A673 (cell line): Measurements from ENCODE around the gene FOXE3. TPM values are rescaled to one million over a fixed set of nuclear protein-coding genes. Genes with fewer than 3 reads are reported as not detected.
A peak's percentile ranks its signal among the peaks of the same experiment; 100 is the strongest.

ENCODE experiments used
- BruUV-seq: library from RNA; stranded (reverse); fragments of 400-500 nt; replicated peaks from 2 replicates; lab custom pipeline; 2021; lab: Mats Ljungman, UMichigan
- CTCF ChIA-PET: fragments of 300-600 bp; sonication (Branson Sonifier 250); formaldehyde crosslinking; loops from one replicate; lab custom pipeline; 2022; ENCODE audit warnings: antibody characterized with exemption; lab: Charles Lee
- POLR2A ChIA-PET: fragments of 300-600 bp; sonication (Branson Sonifier 250); formaldehyde crosslinking; loops from one replicate; lab custom pipeline; 2022; ENCODE audit warnings: antibody characterized with exemption; ENCODE audit not compliant: low non-redundant PET; lab: Charles Lee
- DNase-seq: peaks from one replicate; pipeline ENCODE4 v3.0.0-alpha.2; 2015; ENCODE audit warnings: low spot score
- H3K27ac ChIP-seq: fragments of 200-600 bp; sonication (generic); 2 replicates; pipeline ENCODE4 v1.5.1; 2016; ENCODE audit warnings: mixed run types, low read depth, mild to moderate bottlenecking, mixed read lengths, antibody characterized with exemption, low read length; ENCODE audit not compliant: poor library complexity, severe bottlenecking
- H3K27me3 ChIP-seq: fragments of 200-600 bp; sonication (generic); replicated peaks from 2 replicates; pipeline ENCODE4 v1.6.1; 2017; ENCODE audit warnings: mixed run types, low read depth, mild to moderate bottlenecking, mixed read lengths, antibody characterized with exemption, low read length; ENCODE audit not compliant: insufficient read depth, poor library complexity
- H3K36me3 ChIP-seq: fragments of 200-600 bp; sonication (generic); 2 replicates; pipeline ENCODE4 v1.6.1; 2016; ENCODE audit warnings: mixed run types, mild to moderate bottlenecking, mixed read lengths, antibody characterized with exemption, low read length; ENCODE audit not compliant: insufficient read depth, poor library complexity, severe bottlenecking
- H3K4me1 ChIP-seq: fragments of 200-600 bp; sonication (generic); 2 replicates; pipeline ENCODE4 v1.6.1; 2017; ENCODE audit warnings: mixed run types, mild to moderate bottlenecking, mixed read lengths, antibody characterized with exemption, low read length; ENCODE audit not compliant: insufficient read depth, poor library complexity, severe bottlenecking
- H3K4me3 ChIP-seq: fragments of 200-600 bp; sonication (generic); 2 replicates; pipeline ENCODE4 v1.5.1; 2016; ENCODE audit warnings: low read depth, mixed run types, mild to moderate bottlenecking, mixed read lengths, low read length; ENCODE audit not compliant: poor library complexity, severe bottlenecking
- H3K9me3 ChIP-seq: fragments of 200-600 bp; sonication (generic); 2 replicates; pipeline ENCODE4 v1.6.1; 2016; ENCODE audit warnings: mixed run types, low read depth, mild to moderate bottlenecking, mixed read lengths, antibody characterized with exemption, low read length; ENCODE audit not compliant: poor library complexity, severe bottlenecking
- CTCF ChIP-seq: fragments of 300-800, 200-600 bp; sonication (generic); conservative IDR thresholded peaks from 2 replicates; pipeline ENCODE4 v1.5.1; 2017; ENCODE audit warnings: low read depth, mild to moderate bottlenecking, antibody characterized with exemption, low read length, moderate library complexity, mixed read lengths
- EZH2 ChIP-seq: fragments of 200-600 bp; sonication (generic); IDR thresholded peaks from 2 replicates; pipeline ENCODE4 v1.6.1; 2017; ENCODE audit warnings: borderline replicate concordance, low read depth, mild to moderate bottlenecking, mixed read lengths, antibody characterized with exemption, low read length; ENCODE audit not compliant: poor library complexity, severe bottlenecking
- intact Hi-C: fragments of 100-400 bp; cut with micrococcal nuclease; formaldehyde crosslinking; loops from one replicate; pipeline ENCODE4 v1.10.0; 2022; ENCODE audit not compliant: unreplicated experiment
- total RNA-seq: library from RNA; stranded (reverse); gene quantifications from 2 replicates; pipeline ENCODE4 v1.2.3, GENCODE V29; 2021

Gene FOXE3
- total RNA-seq, 1 experiment from 2014 or later, result not detected

- Histone ChIP-seq H3K4me3 (no peak overlapping the region), H3K36me3 (no peaks in the 10 kb centered on the region), H3K9me3 (no peaks in the 10 kb centered on the region), H3K27ac (no peak overlapping the region), H3K27me3 (no peaks in the 10 kb centered on the region), H3K4me1 (no peaks in the 10 kb centered on the region)
- no TSS peak for BruUV-seq
- intact Hi-C loops, result loop anchor here (5.0 kb wide), 1 partner anchor 36 kb away; no protein-coding TSS in a partner anchor
- no peak for TF ChIP-seq EZH2
- no peak for TF ChIP-seq CTCF
- CTCF ChIA-PET, result no interaction called here
- POLR2A ChIA-PET, result no interaction called here
- no peak for DNase-seq
These were observed 29.8 kb upstream of the FOXE3 start for GRCh38 chr1:47386268-47386667.

- BruUV-seq, result no TSS peak
- intact Hi-C loops, result loop anchor here (1.0 to 5.0 kb wide), 3 partner anchors 34 to 338 kb away; no protein-coding TSS in a partner anchor
- H3K9me3 ChIP-seq, result no peaks in the 10 kb centered on the region
- POLR2A ChIA-PET, result no interaction called here
- no peaks in the 10 kb centered on the region for H3K36me3 ChIP-seq
- DNase-seq, result no peak
- CTCF ChIA-PET, result interaction anchor here (0.6 to 1.5 kb wide), 4 partner anchors 35 to 338 kb away, joined by 3 to 13 read pairs (median 6); no protein-coding TSS in a partner anchor
- TF ChIP-seq CTCF, result no peak
- no peak for TF ChIP-seq EZH2
- peaks cover 7% of the 10 kb centered on the region for H3K27me3 ChIP-seq
- no peak overlapping the region for H3K27ac ChIP-seq
- no peaks in the 10 kb centered on the region for H3K4me1 ChIP-seq
- no peak overlapping the region for H3K4me3 ChIP-seq
These were observed 27.8 kb upstream of the FOXE3 start for GRCh38 chr1:47388030-47388890.

- intact Hi-C loops, result loop anchor here (1.0 to 5.0 kb wide), 3 partner anchors 33 to 337 kb away; no protein-coding TSS in a partner anchor
- CTCF ChIA-PET, result interaction anchor here (0.6 to 1.5 kb wide), 4 partner anchors 34 to 337 kb away, joined by 3 to 13 read pairs (median 6); no protein-coding TSS in a partner anchor
These were observed 27.2 kb upstream of the FOXE3 start for GRCh38 chr1:47388891-47389238.

More at GRCh38 chr1:47388891-47389238, 27.2 kb upstream of the FOXE3 start:
- TF ChIP-seq EZH2 (no peak), CTCF (peak; percentile 79)
- Histone ChIP-seq H3K9me3 (no peaks in the 10 kb centered on the region), H3K4me3 (no peak overlapping the region), H3K27ac (no peak overlapping the region), H3K27me3 (peaks cover 12% of the 10 kb centered on the region), H3K36me3 (no peaks in the 10 kb centered on the region), H3K4me1 (no peaks in the 10 kb centered on the region)
- BruUV-seq, result no TSS peak
- DNase-seq, result peak; percentile 66
- POLR2A ChIA-PET, result no interaction called here
